IMR-90 (cell line): ENCODE measurements around the gene PGBD4. TPM values are rescaled to one million over a fixed set of nuclear protein-coding genes. Genes with fewer than 3 reads are reported as not detected.

Source experiments
- ATAC-seq: fragments of 200-7000 bp; cut with Tn5 transposase; 2 replicates; pipeline ENCODE4 v1.9.1; 2020; ENCODE audit warnings: low read depth, mild to moderate bottlenecking, moderate library complexity
- BruUV-seq: library from RNA; stranded (reverse); fragments of 400-500 nt; replicated peaks from 2 replicates; lab custom pipeline; 2021; lab: Mats Ljungman, UMichigan
- CTCF ChIA-PET: fragments of 300-600 bp; formaldehyde crosslinking; extraction: SDS; loops from one replicate; lab custom pipeline; 2021; ENCODE audit warnings: antibody characterized with exemption; lab: Yijun Ruan, JAX
- POLR2A ChIA-PET: fragments of 300-600 bp; sonication (Branson Sonifier 250); formaldehyde crosslinking; loops from one replicate; lab custom pipeline; 2022; ENCODE audit warnings: antibody characterized with exemption; ENCODE audit not compliant: unreplicated experiment; lab: Charles Lee
- DNase-seq: peaks from one replicate; pipeline ENCODE4 v3.0.0; 2013
- H2AFZ ChIP-seq: replicated peaks from 2 replicates; pipeline ENCODE3; 2013; ENCODE audit warnings: low read length, mild to moderate bottlenecking; ENCODE audit not compliant: poor library complexity
- H2AK5ac ChIP-seq: 2 replicates; pipeline ENCODE4 v1.6.1; 2013; ENCODE audit warnings: low read depth, low read length, inconsistent platforms
- H2AK9ac ChIP-seq: replicated peaks from 2 replicates; pipeline ENCODE3; 2013; ENCODE audit warnings: mild to moderate bottlenecking, low read depth, low read length, moderate library complexity; ENCODE audit not compliant: poor library complexity
- H2BK120ac ChIP-seq: 2 replicates; pipeline ENCODE4 v1.6.1; 2013; ENCODE audit warnings: low read depth, low read length, inconsistent platforms
- H2BK15ac ChIP-seq: 3 replicates; pipeline ENCODE4 v1.6.1; 2013; ENCODE audit warnings: low read depth, low read length, inconsistent platforms
- H2BK20ac ChIP-seq: 2 replicates; pipeline ENCODE4 v1.6.1; 2013; ENCODE audit warnings: low read depth, mild to moderate bottlenecking, inconsistent platforms, low read length, moderate library complexity
- H2BK5ac ChIP-seq: 2 replicates; pipeline ENCODE4 v1.6.1; 2013; ENCODE audit warnings: mild to moderate bottlenecking, low read depth, low read length, inconsistent platforms; ENCODE audit not compliant: poor library complexity, severe bottlenecking
- H3K14ac ChIP-seq: replicated peaks from 2 replicates; pipeline ENCODE4 v1.6.1; 2013; ENCODE audit warnings: low read depth, low read length, inconsistent platforms
- H3K18ac ChIP-seq: 2 replicates; pipeline ENCODE4 v1.6.1; 2013; ENCODE audit warnings: low read depth, low read length, control low read depth
- H3K23ac ChIP-seq: 2 replicates; pipeline ENCODE4 v1.6.1; 2013; ENCODE audit warnings: low read depth, low read length, inconsistent platforms
- H3K27ac ChIP-seq: 2 replicates; pipeline ENCODE4 v1.5.1; 2013; ENCODE audit warnings: mild to moderate bottlenecking, control low read depth, low read length; ENCODE audit not compliant: insufficient read depth
- H3K27me3 ChIP-seq: 2 replicates; pipeline ENCODE4 v1.6.1; 2013; ENCODE audit warnings: low read length; ENCODE audit not compliant: control insufficient read depth, insufficient read depth
- H3K36me3 ChIP-seq: 2 replicates; pipeline ENCODE4 v1.6.1; 2013; ENCODE audit warnings: low read length, mixed read lengths; ENCODE audit not compliant: control insufficient read depth, insufficient read depth
- H3K4ac ChIP-seq: 2 replicates; pipeline ENCODE4 v1.6.1; 2013; ENCODE audit warnings: low read depth, low read length, inconsistent platforms
- H3K4me1 ChIP-seq: 2 replicates; pipeline ENCODE4 v1.6.1; 2013; ENCODE audit warnings: low read length, mixed read lengths; ENCODE audit not compliant: control insufficient read depth, insufficient read depth
- H3K4me2 ChIP-seq: 2 replicates; pipeline ENCODE4 v1.6.1; 2013; ENCODE audit warnings: low read depth, mild to moderate bottlenecking, control low read depth, low read length, moderate library complexity
- H3K4me3 ChIP-seq: 2 replicates; pipeline ENCODE4 v1.5.1; 2013; ENCODE audit warnings: low read depth, mild to moderate bottlenecking, control low read depth, low read length, moderate library complexity; ENCODE audit not compliant: insufficient read depth
- H3K56ac ChIP-seq: 2 replicates; pipeline ENCODE4 v1.6.1; 2013; ENCODE audit warnings: low read length, inconsistent platforms; ENCODE audit not compliant: insufficient read depth; ENCODE audit errors: extremely low read depth
- H3K79me1 ChIP-seq, 2 experiments: 2 replicates each; pipeline ENCODE4 v1.6.1; 2013; ENCODE audit warnings: low read length in 2 of 2, inconsistent platforms in 1 of 2, low read depth in 1 of 2
- H3K9ac ChIP-seq: 2 replicates; pipeline ENCODE4 v1.6.1; 2013; ENCODE audit warnings: low read depth, low read length, control low read depth
- H3K9me1 ChIP-seq: 2 replicates; pipeline ENCODE4 v1.6.1; 2013; ENCODE audit warnings: low read length, inconsistent platforms; ENCODE audit not compliant: insufficient read depth
- H3K9me3 ChIP-seq: 2 replicates; pipeline ENCODE4 v1.6.1; 2013; ENCODE audit warnings: low read length; ENCODE audit not compliant: control insufficient read depth, insufficient read depth
- H4K20me1 ChIP-seq: 2 replicates; pipeline ENCODE4 v1.6.1; 2013; ENCODE audit warnings: low read length, inconsistent platforms; ENCODE audit not compliant: insufficient read depth
- H4K5ac ChIP-seq: 2 replicates; pipeline ENCODE4 v1.6.1; 2013; ENCODE audit warnings: mild to moderate bottlenecking, low read depth, low read length, control low read depth
- H4K8ac ChIP-seq, 2 experiments: 2 replicates each; pipeline ENCODE4 v1.6.1; 2013; ENCODE audit warnings: low read depth in 2 of 2, low read length in 2 of 2, control low read depth in 1 of 2, inconsistent platforms in 1 of 2
- H4K91ac ChIP-seq: 2 replicates; pipeline ENCODE4 v1.6.1; 2013; ENCODE audit warnings: low read depth, low read length, inconsistent platforms; ENCODE audit not compliant: insufficient read depth
- CHD1 ChIP-seq: IDR thresholded peaks from 2 replicates; pipeline ENCODE4 v1.6.1; 2012; ENCODE audit warnings: low read depth, low read length, improper control_type of control experiment
- FOS ChIP-seq: fragments of 150-350 bp; IDR thresholded peaks from 2 replicates; pipeline ENCODE4 v1.6.1; 2016; ENCODE audit warnings: low read depth, low read length
- NFE2L2 ChIP-seq: fragments of 150-350 bp; IDR thresholded peaks from 2 replicates; pipeline ENCODE4 v1.6.1; 2016; ENCODE audit warnings: low read depth, mild to moderate bottlenecking, low read length
- RFX5 ChIP-seq: IDR thresholded peaks from 2 replicates; pipeline ENCODE4 v1.8.0; 2012; ENCODE audit warnings: low read depth, mild to moderate bottlenecking, low read length, moderate library complexity
- SMC3 ChIP-seq: fragments of 150-350 bp; IDR thresholded peaks from 2 replicates; pipeline ENCODE4 v1.6.1; 2016; ENCODE audit warnings: low read depth, mild to moderate bottlenecking, antibody characterized with exemption, low read length, moderate library complexity
- WGBS, 2 experiments: methylation state at CpG; one replicate each; pipeline versions ENCODE4 v1.1.5 to v1.1.7; 2013; ENCODE audit warnings: missing lambda C conversion rate in 2 of 2; ENCODE audit not compliant: insufficient read length in 1 of 2; ENCODE audit errors: extremely low coverage in 2 of 2; 5-methylcytosine and 5-hydroxymethylcytosine counted together
- dilution Hi-C: fragments of 300-500 bp; cut with HindIII; formaldehyde crosslinking; loops from one replicate; pipeline ENCODE4 v1.14.3; 2018; ENCODE audit warnings: low sequenced_read_pairs; ENCODE audit not compliant: unreplicated experiment
- in situ Hi-C: fragments of 300-500 bp; cut with MboI; formaldehyde crosslinking; loops from 3 replicates; pipeline ENCODE4 v1.14.3; 2019; ENCODE audit warnings: low sequenced_read_pairs, inconsistent platforms, mixed read lengths
- intact Hi-C: fragments of 100-400 bp; cut with micrococcal nuclease; formaldehyde crosslinking; loops from 2 replicates; pipeline ENCODE4 v1.10.0; 2022
- polyA plus RNA-seq, 3 experiments: library from polyadenylated mRNA; depleted of rRNA; stranded (reverse); fragments of >200 nt; gene quantifications; 2 replicates each; pipeline ENCODE4 v1.2.3, GENCODE V29; 2012; ENCODE audit warnings: low replicate concordance in 1 of 3
- total RNA-seq: library from RNA; depleted of rRNA; stranded (reverse); fragments of >200 nt; gene quantifications from 2 replicates; pipeline ENCODE4 v1.2.3, GENCODE V29; 2012
- TF ChIP-seq, protein P1 (sequence below): fragments of 150-350 bp; IDR thresholded peaks from 2 replicates; pipeline ENCODE4 v1.6.1; 2016; ENCODE audit warnings: low read depth, mild to moderate bottlenecking, low read length, moderate library complexity, borderline replicate concordance

The PGBD4 gene
- total and polyA plus RNA-seq, 2 of the 4 experiments (the other 2 are of a cell fraction) = 0.89 to 1.3 TPM

DNA sequence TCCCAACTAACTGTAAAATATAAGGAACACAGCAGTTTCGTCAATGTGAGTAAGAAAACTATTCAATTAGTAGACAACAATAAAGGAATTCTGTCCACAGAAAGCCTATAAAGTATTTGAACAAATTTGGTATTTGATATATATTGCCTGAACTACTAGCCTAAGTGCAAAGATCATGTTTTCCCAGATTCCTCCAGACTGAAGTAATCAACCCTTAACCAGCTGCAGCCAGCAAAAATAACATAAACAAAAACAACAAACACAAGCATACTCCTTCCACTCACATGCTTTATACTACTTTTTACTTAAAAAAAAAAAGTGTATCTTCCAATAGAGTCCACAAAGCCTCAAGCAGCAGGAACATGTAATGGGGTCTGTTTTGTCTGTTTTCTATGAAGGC lies 24.1 kb downstream of the PGBD4 start:
- Histone ChIP-seq H4K20me1 (peaks cover 5% of the 10 kb centered on the region; the same call in 1 of the 2 replicates), H3K4ac (no peak overlapping the region), H4K91ac (no peak overlapping the region), H2BK15ac (no peak overlapping the region), H3K9ac (no peak overlapping the region), H3K36me3 (no peaks in the 10 kb centered on the region), H3K4me2 (no peak overlapping the region), H2AK5ac (no peak overlapping the region), H3K4me3 (no peak overlapping the region), H3K4me1 (0 out of 2 replicates have a peak, but pooled peaks cover 1% of the 10 kb centered on the region), H3K23ac (no peak overlapping the region), H4K8ac (no peak overlapping the region), H2BK20ac (no peak overlapping the region), H3K79me1 (no peaks in the 10 kb centered on the region), H2AK9ac (no peak overlapping the region), H3K18ac (no peak overlapping the region), H3K9me3 (no peaks in the 10 kb centered on the region), H2BK5ac (no peak overlapping the region), H2AFZ (no peak overlapping the region), H2BK120ac (no peak overlapping the region), H4K5ac (no peak overlapping the region), H3K56ac (no peak overlapping the region), H3K27me3 (no peaks in the 10 kb centered on the region), H3K27ac (no peak overlapping the region), H3K9me1 (no peaks in the 10 kb centered on the region; the same call in 1 of the 2 replicates), H3K14ac (no peak overlapping the region)
- ATAC-seq = no peak
- no CpG with 5 or more reads among the region's 1 CpG for WGBS, 2 experiments
- dilution Hi-C loops = no loop called here
- in situ Hi-C loops = no loop called here
- intact Hi-C loops = no loop called here
- no peak for DNase-seq
- ChIA-PET POLR2A (no interaction called here), CTCF (interaction anchor here (1.1 kb wide), 1 partner anchor 16 kb away, joined by 3 read pairs; no protein-coding TSS in a partner anchor)
- TF ChIP-seq SMC3 (no peak), RFX5 (no peak), NFE2L2 (no peak), FOS (no peak), CHD1 (no peak)
- TF ChIP-seq, protein P1, sequence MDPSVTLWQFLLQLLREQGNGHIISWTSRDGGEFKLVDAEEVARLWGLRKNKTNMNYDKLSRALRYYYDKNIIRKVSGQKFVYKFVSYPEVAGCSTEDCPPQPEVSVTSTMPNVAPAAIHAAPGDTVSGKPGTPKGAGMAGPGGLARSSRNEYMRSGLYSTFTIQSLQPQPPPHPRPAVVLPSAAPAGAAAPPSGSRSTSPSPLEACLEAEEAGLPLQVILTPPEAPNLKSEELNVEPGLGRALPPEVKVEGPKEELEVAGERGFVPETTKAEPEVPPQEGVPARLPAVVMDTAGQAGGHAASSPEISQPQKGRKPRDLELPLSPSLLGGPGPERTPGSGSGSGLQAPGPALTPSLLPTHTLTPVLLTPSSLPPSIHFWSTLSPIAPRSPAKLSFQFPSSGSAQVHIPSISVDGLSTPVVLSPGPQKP = no peak
- no TSS peak for BruUV-seq
